Colonic mucosa (tissue), 4 donors: ENCODE results near the gene C14orf93. TPM values are rescaled to one million over a fixed set of nuclear protein-coding genes. Genes with fewer than 3 reads are reported as not detected.
A peak's percentile ranks its signal among the peaks of the same experiment; 100 is the strongest.

Experiments used
- DNase-seq: peaks from one replicate; pipeline ENCODE4 v3.0.0-alpha.2; 2020
- H3K27ac ChIP-seq: fragments of 200-600 bp; one replicate; pipeline ENCODE4 v1.8.0; 2021
- H3K27me3 ChIP-seq: fragments of 200-600 bp; one replicate; pipeline ENCODE4 v1.8.0; 2021
- H3K36me3 ChIP-seq: fragments of 200-600 bp; one replicate; pipeline ENCODE4 v1.8.0; 2021
- H3K4me1 ChIP-seq: fragments of 200-600 bp; one replicate; pipeline ENCODE4 v1.8.0; 2021; ENCODE audit warnings: mild to moderate bottlenecking
- H3K4me3 ChIP-seq: fragments of 200-600 bp; one replicate; pipeline ENCODE4 v1.8.0; 2021
- H3K9ac ChIP-seq, 2 donors: one replicate each; pipeline ENCODE4 v1.7.0; 2013; ENCODE audit warnings: control low read depth in 2 of 2, low read depth in 2 of 2, low read length in 2 of 2
- H3K9me3 ChIP-seq: fragments of 200-600 bp; one replicate; pipeline ENCODE4 v1.8.0; 2021
- CTCF ChIP-seq: fragments of 200-600 bp; IDR thresholded peaks from one replicate; pipeline ENCODE4 v1.8.0; 2022; ENCODE audit warnings: antibody characterized with exemption, mild to moderate bottlenecking
- intact Hi-C: fragments of 100-400 bp; cut with DNase I; formaldehyde crosslinking; loops from one replicate; pipeline ENCODE4 v1.14.1; 2022
- total RNA-seq, 2 donors: library from RNA; stranded (reverse); fragmentation: NEBNext Ultra II Directional in 1 of 2; extraction: Animal tissue kit (Norgen Biotek cat#: 25700) in 1 of 2; gene quantifications; one replicate each; pipeline ENCODE4 v1.2.1, GENCODE V29; 2021
- donor health status: healthy.
- donor health status: DM: no; HTN: no; CAD: no.
- donor health status: DM: no; HTN: no; CAD: no.

The C14orf93 gene
- total RNA-seq, 2 donors from 2014 or later, result 8.8 to 14.5 TPM

- no peak for TF ChIP-seq CTCF
- no peaks in the 10 kb centered on the region for H3K9me3 ChIP-seq
- H3K27ac ChIP-seq, result no peak overlapping the region
- H3K4me3 ChIP-seq, result no peak overlapping the region
- no peaks in the 10 kb centered on the region for H3K27me3 ChIP-seq
- H3K9ac ChIP-seq, result no peak overlapping the region
- peaks cover 4% of the 10 kb centered on the region for H3K4me1 ChIP-seq
- intact Hi-C loops, result no loop called here
- no peaks in the 10 kb centered on the region for H3K36me3 ChIP-seq
- no peak for DNase-seq
These were observed 7.4 kb downstream of the C14orf93 start for GRCh38 chr14:23002592-23002991.

- no peaks in the 10 kb centered on the region for H3K9me3 ChIP-seq
- no peak overlapping the region for H3K9ac ChIP-seq
- peaks cover under 1% of the 10 kb centered on the region for H3K4me1 ChIP-seq
- no peak for TF ChIP-seq CTCF
- DNase-seq, result no peak
- no peak overlapping the region for H3K4me3 ChIP-seq
- peak overlapping the region; percentile 43 for H3K27ac ChIP-seq
- intact Hi-C loops, result no loop called here
- no peaks in the 10 kb centered on the region for H3K36me3 ChIP-seq
- no peaks in the 10 kb centered on the region for H3K27me3 ChIP-seq
These were observed 9.1 kb downstream of the C14orf93 start for GRCh38 chr14:23000860-23001259.

GRCh38 chr14:22998329-22999012, 11.5 kb downstream of the C14orf93 start:
- Histone ChIP-seq H3K9ac (no peak overlapping the region), H3K9me3 (no peaks in the 10 kb centered on the region), H3K27ac (no peak overlapping the region), H3K4me3 (no peak overlapping the region), H3K36me3 (no peaks in the 10 kb centered on the region), H3K27me3 (no peaks in the 10 kb centered on the region), H3K4me1 (no peaks in the 10 kb centered on the region)
- no peak for TF ChIP-seq CTCF
- intact Hi-C loops, result loop anchor here (5.0 kb wide), 1 partner anchor 39 kb away; no protein-coding TSS in a partner anchor
- DNase-seq, result no peak

GRCh38 chr14:22997676-22998323, 12.1 kb downstream of the C14orf93 start:
- Histone ChIP-seq H3K27ac (no peak overlapping the region), H3K27me3 (no peaks in the 10 kb centered on the region), H3K36me3 (no peaks in the 10 kb centered on the region), H3K4me1 (no peaks in the 10 kb centered on the region), H3K4me3 (no peak overlapping the region), H3K9ac (no peak overlapping the region), H3K9me3 (no peaks in the 10 kb centered on the region)
- DNase-seq, result no peak
- intact Hi-C loops, result loop anchor here (5.0 kb wide), 1 partner anchor 40 kb away; no protein-coding TSS in a partner anchor
- no peak for TF ChIP-seq CTCF

DNA sequence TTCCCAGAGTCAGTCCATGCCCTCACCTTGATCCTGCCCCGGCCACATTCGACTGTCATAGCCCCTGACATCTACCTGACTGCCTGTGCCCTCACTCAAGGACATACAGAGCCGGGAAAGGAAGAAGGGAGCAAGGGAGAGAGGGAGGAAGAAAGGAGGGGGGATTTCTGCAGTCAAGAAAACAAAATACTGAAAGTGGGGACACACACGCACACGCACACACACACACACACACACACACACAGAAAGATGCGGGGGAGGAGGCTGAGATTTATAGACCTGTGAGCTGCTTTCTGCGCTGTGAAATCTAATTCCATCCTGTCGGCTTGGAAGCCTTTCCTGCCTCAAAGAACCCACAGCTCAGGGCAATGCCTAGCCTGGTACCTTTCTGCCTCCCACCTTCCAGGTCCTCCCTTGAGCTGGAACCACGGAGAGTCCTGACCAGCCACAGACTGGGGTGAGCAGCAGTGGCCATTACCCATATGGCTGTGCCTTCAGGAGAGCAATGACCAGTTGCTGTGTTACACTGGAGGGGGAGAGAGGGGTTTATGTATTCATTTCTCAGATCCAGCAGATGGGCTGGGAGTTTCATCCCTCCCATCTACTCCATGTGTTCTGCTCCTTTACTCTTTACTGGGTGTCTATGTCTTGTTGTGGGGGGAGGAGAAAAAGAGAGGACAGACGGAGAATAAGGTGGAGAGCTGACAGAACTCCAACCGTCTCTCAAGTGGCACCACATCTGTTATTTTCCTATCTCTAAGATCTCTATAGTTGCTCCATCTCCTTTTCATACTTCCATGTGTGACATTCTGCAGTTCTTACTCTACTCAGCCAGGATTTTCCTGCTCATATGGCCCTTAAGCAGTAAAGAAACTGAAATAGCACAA, 12.9 kb downstream of the C14orf93 start:
- no peaks in the 10 kb centered on the region for H3K27me3 ChIP-seq
- no peaks in the 10 kb centered on the region for H3K4me1 ChIP-seq
- no peaks in the 10 kb centered on the region for H3K36me3 ChIP-seq
- intact Hi-C loops, result loop anchor here (5.0 kb wide), 1 partner anchor 40 kb away; no protein-coding TSS in a partner anchor
- DNase-seq, result no peak
- H3K9ac ChIP-seq, result no peak overlapping the region
- no peak overlapping the region for H3K27ac ChIP-seq
- H3K9me3 ChIP-seq, result no peaks in the 10 kb centered on the region
- H3K4me3 ChIP-seq, result no peak overlapping the region
- no peak for TF ChIP-seq CTCF
